Fibroblast of skin of back (primary cell): Measurements from ENCODE around the gene KCNJ11. TPM values are rescaled to one million over a fixed set of nuclear protein-coding genes. Genes with fewer than 3 reads are reported as not detected.
"Not testable (repeated sequence)": the region's sequence is repeated elsewhere in the genome, so short reads cannot be mapped to it uniquely, and the experiment has no call there.

Experiments used
- DNase-seq: peaks from one replicate; pipeline ENCODE4 v3.0.0-alpha.2; 2013
- polyA plus RNA-seq, 2 experiments: library from polyadenylated mRNA; unstranded; fragments of 120-200 nt; gene quantifications; one replicate each; pipeline ENCODE4 v1.2.1, GENCODE V29; 2013; ENCODE audit not compliant: insufficient read length in 2 of 2

KCNJ11 gene
- polyA plus RNA-seq (2013, experiment 1 of 2; ENCODE audit: insufficient read length) = 0.25 TPM
- polyA plus RNA-seq (2013, experiment 2 of 2; ENCODE audit: insufficient read length) = 0.10 TPM

DNA sequence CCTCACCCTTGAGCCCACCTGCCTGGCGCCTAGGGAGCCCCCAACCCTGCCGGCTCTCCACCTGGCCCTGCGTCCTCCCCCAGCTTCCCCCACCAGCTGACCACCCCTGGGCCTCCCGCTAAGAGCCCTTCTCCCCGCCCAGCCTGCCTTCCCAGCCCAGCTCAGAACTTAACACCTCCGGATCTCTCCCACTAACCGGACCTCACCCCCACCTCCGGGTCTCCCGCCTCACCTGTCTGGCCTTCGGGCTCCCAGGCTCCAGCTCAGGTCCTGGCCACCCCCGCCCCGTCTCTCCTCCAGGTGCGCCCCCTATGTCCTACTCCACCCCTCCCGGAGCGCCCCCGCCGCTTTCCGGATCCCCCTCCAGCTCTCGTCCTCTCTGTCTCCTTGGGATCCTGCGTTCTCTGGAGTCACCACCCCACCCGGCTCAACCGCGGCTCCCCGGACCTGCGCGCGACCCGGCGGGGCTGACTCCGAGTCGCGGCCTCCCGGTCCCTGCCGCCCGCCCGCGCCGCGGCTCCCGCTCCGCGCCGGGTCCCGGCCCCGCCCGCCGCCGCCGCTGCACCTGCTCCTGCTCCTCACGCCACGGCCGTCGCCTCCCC lies at the start of gene KCNJ11:
Gene KCNJ11, minus strand, starts transcription at position 51 of the 602 bp plus-strand sequence. CDS start 568 bp downstream, outside the sequence.
- no peak for DNase-seq

- DNase-seq = no peak
Measured at GRCh38 chr11:17437366-17437765, 48.9 kb upstream of the KCNJ11 start.

DNA sequence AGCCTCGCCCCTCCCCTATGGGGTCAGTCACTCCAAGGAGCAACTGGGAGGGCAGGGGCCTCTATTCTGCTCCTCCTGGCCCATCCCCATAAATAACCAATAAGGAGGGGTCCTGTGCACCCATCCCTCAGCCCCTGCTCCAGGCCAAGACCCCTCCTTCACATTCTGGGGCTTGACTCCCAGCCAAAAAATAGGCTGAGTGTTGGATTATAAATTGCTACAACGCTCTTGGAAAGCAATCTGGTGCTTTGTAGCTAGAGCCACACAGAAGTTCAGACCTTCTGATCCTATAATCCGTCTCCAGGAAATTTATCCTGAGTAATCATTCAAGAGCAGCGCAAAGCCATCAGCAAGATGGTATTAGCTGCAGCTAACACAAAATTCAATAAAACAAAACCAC lies 45.6 kb upstream of the KCNJ11 start:
- no peak for DNase-seq

GRCh38 chr11:17432002-17432401 lies 43.5 kb upstream of the KCNJ11 start:
- DNase-seq = no peak

GRCh38 chr11:17431139-17431538 lies 42.7 kb upstream of the KCNJ11 start:
- DNase-seq = no peak

DNA sequence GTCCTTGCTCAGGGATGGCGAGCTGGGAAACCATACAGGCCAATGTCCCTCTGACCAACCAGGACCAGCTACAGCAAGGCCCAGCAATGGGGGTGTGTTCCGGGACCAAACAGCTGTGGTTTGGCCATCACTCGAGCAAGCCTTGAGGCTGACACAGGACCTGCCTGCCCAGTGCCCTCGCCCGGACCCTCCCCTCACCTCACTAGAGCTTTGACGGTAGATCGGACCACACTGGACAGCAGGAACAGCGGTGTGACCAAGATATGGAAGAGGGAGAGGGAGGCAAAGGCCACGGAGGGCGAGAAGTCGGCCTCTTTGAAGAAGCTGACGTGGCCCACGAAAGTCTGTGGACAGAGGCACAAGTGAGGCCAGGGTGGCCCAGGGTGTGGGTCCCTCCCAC lies 42.2 kb upstream of the KCNJ11 start:
- no peak for DNase-seq

DNA sequence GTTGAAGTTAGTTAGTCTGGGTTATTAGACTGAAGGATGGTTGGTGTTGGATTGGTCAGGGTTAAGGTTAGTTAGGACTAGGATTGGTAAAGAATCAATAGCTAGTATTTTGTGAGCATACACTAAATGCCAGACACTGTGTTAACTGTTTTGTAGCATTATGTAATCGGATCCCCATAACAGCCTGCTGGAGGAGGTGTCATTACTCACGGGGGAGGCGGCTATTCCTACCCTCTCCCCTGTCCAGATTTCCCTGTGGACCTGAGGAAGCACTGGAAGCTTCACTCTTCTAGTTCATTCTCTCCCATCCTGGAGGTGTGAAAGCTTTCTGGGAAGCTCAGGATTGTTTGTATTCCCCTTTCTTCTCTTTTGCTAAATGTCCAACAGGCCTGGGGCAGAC lies 40.5 kb upstream of the KCNJ11 start:
- DNase-seq = no peak

DNA sequence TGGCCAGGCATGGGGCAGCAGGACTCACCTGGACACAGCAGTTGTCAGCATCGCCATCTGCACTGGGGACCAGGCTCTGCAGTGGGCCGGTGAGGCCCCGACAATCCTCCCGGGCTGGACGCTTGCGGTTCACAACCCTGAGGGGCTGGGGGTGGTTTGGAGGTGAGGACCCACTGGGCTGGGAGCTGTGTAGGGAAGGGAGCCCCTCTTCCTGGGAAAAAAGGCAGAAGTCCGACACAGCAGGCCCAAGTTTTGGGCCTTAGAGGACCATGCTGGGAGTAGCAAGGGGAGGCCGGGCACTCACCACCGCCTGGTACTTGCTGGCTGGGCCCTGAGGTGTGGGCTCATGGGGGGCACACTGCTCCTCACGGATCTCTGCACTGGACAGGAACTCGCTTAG lies 39.8 kb upstream of the KCNJ11 start:
- no peak for DNase-seq

DNA sequence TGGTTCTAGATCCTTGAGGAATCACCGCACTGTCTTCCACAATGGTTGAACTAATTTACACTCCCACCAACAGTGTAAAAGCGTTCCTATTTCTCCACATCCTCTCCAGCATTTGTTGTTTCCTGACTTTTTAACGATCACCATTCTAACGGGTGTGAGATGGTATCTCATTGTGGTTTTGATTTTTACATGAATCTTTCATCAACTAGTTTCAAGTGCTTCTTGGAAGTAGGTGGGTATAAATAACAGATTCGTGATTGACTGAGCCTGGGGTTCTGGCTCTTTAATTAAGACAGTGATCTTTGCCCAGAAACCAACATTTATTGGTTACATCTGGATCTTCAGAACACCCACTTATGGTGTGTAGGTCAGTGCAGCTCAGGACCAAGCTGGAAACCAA lies 37.8 kb upstream of the KCNJ11 start:
- DNase-seq = not testable (repeated sequence)

- no peak for DNase-seq
Measured at GRCh38 chr11:17423533-17424310, 35.3 kb upstream of the KCNJ11 start.

DNA sequence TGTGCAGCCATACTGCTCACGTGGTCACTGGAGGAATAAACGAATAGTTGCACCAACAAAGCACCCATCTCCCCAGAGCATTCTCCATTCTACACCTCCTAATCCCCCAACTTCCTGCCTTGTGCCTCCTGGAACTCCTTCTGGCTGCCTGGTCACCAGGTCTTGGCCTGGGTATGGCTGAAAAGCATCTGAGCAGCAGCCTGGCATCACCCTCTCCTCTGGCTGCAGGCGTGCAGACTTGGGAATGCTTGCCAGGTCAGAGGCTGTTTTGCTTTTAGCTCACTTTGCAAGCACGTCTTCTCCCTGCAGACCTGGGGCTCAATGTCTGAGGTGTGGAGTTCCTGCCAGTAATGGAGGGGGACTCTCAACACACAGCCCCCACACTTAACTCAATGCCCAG lies 33.3 kb upstream of the KCNJ11 start:
- no peak for DNase-seq

DNA sequence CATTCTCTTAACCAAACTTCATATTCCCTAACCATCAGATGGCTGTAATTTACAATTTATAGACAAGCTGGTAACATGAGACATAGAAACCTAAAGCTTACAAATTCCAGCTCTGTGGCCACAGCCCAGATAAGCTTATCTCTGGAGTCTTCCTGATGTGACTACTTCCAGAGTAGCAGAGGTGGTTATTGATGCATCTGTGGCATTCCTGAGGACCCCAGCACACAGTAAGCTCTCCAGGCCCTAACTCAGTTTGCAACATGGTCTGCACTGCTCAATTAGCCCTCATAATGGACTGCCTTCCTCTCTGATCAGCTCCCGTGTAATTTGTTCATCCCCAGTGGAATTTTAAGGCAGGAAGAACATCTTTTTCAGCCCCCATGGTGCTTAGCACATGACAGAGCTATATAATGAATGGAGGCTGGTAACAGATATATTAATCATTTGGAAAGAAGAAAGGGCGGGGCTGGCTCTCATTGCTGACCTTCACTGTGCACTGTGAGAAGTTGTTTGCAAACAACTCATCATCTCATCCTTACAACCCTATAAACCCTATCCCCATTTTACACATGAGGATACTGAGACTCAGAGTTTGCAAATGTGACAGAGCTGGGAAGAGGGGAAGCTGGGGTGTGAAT lies 30.1 kb upstream of the KCNJ11 start:
- no peak for DNase-seq

GRCh38 chr11:17416492-17416891 lies 28.0 kb upstream of the KCNJ11 start:
- DNase-seq = no peak

DNA sequence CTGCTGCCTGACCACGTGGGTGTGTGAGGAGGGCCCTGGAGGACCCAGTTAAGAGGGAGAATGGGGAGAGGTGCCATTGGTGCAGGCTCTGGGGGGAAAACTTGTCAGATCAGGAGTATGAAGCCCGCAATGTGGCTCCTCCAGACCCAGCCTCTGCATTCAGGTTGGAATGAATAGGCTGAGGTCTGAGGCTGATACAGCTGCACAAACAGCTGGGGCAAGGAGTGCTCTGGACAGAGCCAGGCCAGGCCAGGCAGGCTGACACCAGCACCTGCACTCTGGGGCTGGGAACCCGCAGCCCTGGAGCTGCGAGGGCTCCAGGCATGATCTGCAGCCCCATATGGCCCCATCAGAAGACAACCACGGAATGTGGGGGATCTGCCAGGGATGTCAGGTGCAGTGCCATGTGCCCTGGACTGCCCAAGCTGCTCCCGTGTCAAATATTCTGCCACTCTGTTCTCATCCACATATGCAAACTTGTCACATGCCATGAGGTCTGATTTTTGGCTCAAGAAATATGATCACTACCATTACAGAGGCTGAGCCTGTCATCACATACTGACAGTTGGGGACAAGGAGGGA lies 27.2 kb upstream of the KCNJ11 start:
- no peak for DNase-seq

- DNase-seq = no peak
Measured at GRCh38 chr11:17414992-17415391, 26.5 kb upstream of the KCNJ11 start.

GRCh38 chr11:17414317-17414737 lies 25.9 kb upstream of the KCNJ11 start:
- no peak for DNase-seq

- no peak for DNase-seq
Measured at GRCh38 chr11:17413414-17414316, 25.2 kb upstream of the KCNJ11 start.

DNA sequence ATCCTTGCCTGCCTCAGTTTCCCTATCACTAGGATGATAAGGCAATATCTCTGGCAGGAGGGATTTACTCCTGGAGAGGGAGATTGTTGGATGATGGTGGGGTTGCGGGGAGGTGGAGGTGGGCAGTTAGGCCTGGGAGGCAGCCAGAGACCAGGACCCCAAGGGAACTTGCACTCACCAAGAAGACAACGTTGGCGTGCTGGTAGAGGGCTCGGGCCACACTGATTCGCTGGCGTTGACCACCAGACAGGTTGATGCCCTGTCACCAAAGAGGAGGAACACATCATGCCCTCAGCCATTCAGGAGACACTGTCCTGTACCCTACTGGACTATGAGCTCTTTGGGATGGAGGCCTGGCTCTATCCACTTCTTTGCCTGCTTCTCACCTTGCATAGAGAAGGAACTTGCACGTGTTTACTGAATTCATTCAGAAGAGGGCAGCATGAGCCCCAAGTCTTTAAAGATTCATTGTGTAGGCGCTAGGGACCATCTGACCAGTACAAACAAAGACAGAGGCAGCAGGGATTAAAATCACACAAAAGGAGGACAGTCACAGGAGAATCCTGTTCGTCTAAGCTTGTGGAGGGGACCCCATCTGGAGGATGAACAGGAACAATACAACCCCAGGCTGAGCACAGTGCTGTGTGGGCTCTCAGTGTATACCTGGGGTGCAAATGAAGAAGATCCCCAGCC lies 24.2 kb upstream of the KCNJ11 start:
- no peak for DNase-seq

DNA sequence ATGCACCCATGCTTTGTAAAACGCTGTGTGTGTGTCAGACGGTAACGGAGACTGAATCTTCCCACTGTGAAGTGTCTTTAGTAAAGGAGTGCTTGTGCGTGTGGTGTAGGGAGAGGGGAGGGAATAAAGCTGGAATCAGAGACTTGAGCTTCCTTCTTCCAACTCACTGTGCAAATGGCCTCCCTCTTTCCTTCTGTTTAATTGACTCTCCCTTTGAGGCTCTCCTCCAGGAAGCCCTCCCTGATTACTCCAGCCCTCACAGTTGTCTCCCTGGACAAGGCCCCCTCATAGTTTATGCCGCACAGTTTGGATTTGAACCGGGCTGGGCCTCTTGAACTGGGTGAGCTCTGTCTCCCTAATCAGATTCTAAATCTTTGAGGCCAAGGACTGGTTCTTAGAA lies 23.0 kb upstream of the KCNJ11 start:
- no peak for DNase-seq

GRCh38 chr11:17410606-17411379 lies 22.3 kb upstream of the KCNJ11 start:
- no peak for DNase-seq

- DNase-seq = no peak
Measured at GRCh38 chr11:17408641-17409040, 20.2 kb upstream of the KCNJ11 start.
